Esophagus muscularis mucosa (tissue), 4 donors: Measurements from ENCODE around the gene GBP6.
"Not testable (repeated sequence)": the region's sequence is repeated elsewhere in the genome, so short reads cannot be mapped to it uniquely, and the experiment has no call there.

Experiments used
- EP300 ChIP-seq: sonication (generic); formaldehyde crosslinking; IDR thresholded peaks from one replicate; pipeline ENCODE4 v1.6.1; 2017; ENCODE audit warnings: antibody characterized with exemption
- POLR2A ChIP-seq: fragments of 450-650 bp; IDR thresholded peaks from one replicate; pipeline ENCODE4 v1.6.1; 2017; ENCODE audit warnings: antibody characterized with exemption, moderate library complexity, mild to moderate bottlenecking, low read depth
- POLR2AphosphoS5 ChIP-seq, 2 donors: sonication (generic); formaldehyde crosslinking; IDR thresholded peaks; one replicate each; pipeline ENCODE4 v1.6.1; 2017; ENCODE audit warnings: antibody characterized with exemption in 2 of 2
- TF ChIP-seq, protein P1 (sequence below), 3 experiments: fragments of 200-600 bp in 2 of 3; fragments of 450-650 bp in 1 of 3; sonication (generic) in 2 of 3; IDR thresholded peaks; one replicate each; pipeline ENCODE4 v1.5.1; 2017 to 2019; ENCODE audit warnings: antibody characterized with exemption in 3 of 3, mild to moderate bottlenecking in 2 of 3, moderate library complexity in 1 of 3

DNA sequence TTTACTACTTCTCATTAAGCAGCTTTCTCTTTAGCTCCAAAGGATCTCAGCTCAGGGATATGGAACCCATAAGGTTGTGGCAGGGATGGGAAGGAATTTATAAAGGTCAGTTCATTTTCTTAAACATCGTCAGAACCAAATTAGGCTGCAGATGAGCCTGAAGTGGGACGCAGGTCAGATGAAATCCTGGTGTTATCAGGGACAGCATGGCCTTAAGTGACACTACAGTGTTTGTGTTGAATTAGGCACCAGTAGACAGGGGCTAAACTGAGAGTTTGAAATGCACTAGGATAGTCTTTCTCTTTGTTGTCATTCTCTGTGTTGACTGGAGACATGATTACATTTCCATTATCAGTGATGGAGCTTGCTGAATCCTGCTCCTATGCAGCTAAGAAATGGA lies 43.9 kb downstream of the GBP6 start:
- not testable (repeated sequence) for TF ChIP-seq POLR2AphosphoS5 (IDR thresholded peaks at IDR 0.05); POLR2A; EP300
- TF ChIP-seq, protein P1, sequence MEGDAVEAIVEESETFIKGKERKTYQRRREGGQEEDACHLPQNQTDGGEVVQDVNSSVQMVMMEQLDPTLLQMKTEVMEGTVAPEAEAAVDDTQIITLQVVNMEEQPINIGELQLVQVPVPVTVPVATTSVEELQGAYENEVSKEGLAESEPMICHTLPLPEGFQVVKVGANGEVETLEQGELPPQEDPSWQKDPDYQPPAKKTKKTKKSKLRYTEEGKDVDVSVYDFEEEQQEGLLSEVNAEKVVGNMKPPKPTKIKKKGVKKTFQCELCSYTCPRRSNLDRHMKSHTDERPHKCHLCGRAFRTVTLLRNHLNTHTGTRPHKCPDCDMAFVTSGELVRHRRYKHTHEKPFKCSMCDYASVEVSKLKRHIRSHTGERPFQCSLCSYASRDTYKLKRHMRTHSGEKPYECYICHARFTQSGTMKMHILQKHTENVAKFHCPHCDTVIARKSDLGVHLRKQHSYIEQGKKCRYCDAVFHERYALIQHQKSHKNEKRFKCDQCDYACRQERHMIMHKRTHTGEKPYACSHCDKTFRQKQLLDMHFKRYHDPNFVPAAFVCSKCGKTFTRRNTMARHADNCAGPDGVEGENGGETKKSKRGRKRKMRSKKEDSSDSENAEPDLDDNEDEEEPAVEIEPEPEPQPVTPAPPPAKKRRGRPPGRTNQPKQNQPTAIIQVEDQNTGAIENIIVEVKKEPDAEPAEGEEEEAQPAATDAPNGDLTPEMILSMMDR (IDR thresholded peaks at IDR 0.05) = not testable (repeated sequence)
